Measurements from ENCODE around the gene ITCH. TPM values are rescaled to one million over a fixed set of nuclear protein-coding genes. Genes with fewer than 3 reads are reported as not detected.
"Not testable (repeated sequence)": the region's sequence is repeated elsewhere in the genome, so short reads cannot be mapped to it uniquely, and the experiment has no call there.

Gene ITCH
- total RNA-seq, 1 experiment from 2014 or later = 138 TPM

DNA sequence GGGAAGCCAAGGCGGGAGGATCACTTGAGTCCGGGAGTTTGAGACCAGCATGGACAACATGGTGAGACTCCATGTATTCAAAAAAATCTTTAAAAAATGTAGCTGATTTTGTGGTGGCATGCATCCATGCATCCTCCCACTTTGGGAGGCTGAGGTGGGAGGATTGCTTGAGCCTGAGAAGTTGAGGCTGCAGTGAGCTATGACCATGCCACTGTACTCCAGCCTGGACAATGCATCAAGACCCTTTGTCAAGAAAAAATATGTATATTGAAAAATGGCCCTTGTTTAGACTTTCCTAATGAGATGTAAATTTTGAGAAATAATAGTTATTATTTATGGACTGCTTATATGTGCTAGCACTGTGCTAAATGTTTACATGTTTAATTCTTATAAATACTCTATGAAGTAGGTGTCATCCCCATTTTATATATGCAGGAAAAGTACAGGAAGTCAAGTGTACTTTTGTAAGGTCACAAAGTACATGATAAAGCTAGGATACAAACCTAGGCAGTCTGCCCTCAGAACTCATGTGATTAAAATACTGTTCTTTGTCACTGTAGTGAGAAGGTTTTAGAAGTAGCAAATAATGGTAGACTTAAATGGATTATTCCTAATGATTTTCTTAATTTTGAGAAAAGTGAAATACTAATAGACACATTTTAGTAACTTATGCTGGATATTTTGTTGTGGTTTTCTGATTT, 58.8 kb downstream of the ITCH start:
- Mint-ChIP-seq H3K27ac (ENCODE audit: unreplicated experiment) (peak overlapping the region; percentile 17), H3K9me3 (ENCODE audit: unreplicated experiment) (no peaks in the 10 kb centered on the region), H3K27me3 (ENCODE audit: insufficient read depth, unreplicated experiment) (no peaks in the 10 kb centered on the region), H3K4me3 (ENCODE audit: unreplicated experiment) (no peak overlapping the region), H3K36me3 (ENCODE audit: insufficient read depth, unreplicated experiment) (peaks cover 85% of the 10 kb centered on the region), H3K4me1 (ENCODE audit: low read depth, unreplicated experiment) (peaks cover 44% of the 10 kb centered on the region)
- Histone ChIP-seq H3K9me3 (no peaks in the 10 kb centered on the region), H3K36me3 (ENCODE audit: control insufficient read depth, insufficient read depth, low read length) (peaks cover 8% of the 10 kb centered on the region; the same call in 1 of the 2 replicates), H3K27me3 (replicated peaks; ENCODE audit: control insufficient read depth, insufficient read depth, low read length) (no peaks in the 10 kb centered on the region), H3K4me3 (ENCODE audit: low read depth, low read length) (no peak overlapping the region), H3K4me1 (peaks cover 31% of the 10 kb centered on the region)
- DNase-seq = no peak
- ChIA-PET POLR2A (interaction anchor here (1.2 kb wide), 1 partner anchor 59 kb away, joined by 3 read pairs; the partner anchor contains the start of gene ITCH), CTCF (interaction anchor here (0.5 to 1.0 kb wide), 2 partner anchors 28 to 109 kb away, joined by 4 to 6 read pairs; no protein-coding TSS in a partner anchor)
- TF ChIP-seq, protein P1, sequence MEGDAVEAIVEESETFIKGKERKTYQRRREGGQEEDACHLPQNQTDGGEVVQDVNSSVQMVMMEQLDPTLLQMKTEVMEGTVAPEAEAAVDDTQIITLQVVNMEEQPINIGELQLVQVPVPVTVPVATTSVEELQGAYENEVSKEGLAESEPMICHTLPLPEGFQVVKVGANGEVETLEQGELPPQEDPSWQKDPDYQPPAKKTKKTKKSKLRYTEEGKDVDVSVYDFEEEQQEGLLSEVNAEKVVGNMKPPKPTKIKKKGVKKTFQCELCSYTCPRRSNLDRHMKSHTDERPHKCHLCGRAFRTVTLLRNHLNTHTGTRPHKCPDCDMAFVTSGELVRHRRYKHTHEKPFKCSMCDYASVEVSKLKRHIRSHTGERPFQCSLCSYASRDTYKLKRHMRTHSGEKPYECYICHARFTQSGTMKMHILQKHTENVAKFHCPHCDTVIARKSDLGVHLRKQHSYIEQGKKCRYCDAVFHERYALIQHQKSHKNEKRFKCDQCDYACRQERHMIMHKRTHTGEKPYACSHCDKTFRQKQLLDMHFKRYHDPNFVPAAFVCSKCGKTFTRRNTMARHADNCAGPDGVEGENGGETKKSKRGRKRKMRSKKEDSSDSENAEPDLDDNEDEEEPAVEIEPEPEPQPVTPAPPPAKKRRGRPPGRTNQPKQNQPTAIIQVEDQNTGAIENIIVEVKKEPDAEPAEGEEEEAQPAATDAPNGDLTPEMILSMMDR (IDR thresholded peaks at IDR 0.05; ENCODE audit: insufficient read depth in 1 of 2, low read depth in 1 of 2, low read length in 1 of 2, severe bottlenecking in 1 of 2, unreplicated experiment in 1 of 2) = no peak
- no TSS peak for BruUV-seq (replicated peaks)
- intact Hi-C loops (cut with micrococcal nuclease; ENCODE audit: unreplicated experiment) = no loop called here

DNA sequence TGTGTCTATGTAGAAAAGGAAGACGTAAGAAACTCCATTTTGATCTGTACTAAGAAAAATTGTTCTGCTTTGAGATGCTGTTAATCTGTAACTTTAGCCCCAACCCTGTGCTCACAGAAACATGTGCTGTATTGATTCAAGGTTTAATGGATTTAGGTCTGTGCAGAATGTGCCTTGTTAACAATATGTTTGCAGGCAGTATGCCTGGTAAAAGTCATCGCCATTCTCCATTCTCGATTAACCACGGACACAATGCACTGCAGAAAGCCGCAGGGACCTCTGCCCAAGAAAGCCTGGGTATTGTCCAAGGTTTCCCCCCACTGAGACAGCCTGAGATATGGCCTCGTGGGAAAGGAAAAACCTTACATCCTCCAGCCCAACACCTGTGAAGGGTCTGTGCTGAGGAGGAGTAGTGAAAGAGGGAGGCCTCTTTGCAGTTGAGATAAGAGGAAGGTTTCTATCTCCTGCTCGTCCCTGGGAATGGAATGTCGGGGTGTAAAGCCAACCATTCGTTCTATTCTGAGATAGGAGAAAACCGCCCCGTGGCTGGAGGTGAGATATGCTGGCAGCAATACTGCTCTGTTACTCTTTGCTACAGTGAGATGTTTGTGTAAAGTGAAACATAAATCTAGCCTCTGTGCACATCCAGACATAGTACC, 62.1 kb downstream of the ITCH start:
- H3K4me3 Mint-ChIP-seq (ENCODE audit: unreplicated experiment) = peak overlapping the region; percentile 57

DNA sequence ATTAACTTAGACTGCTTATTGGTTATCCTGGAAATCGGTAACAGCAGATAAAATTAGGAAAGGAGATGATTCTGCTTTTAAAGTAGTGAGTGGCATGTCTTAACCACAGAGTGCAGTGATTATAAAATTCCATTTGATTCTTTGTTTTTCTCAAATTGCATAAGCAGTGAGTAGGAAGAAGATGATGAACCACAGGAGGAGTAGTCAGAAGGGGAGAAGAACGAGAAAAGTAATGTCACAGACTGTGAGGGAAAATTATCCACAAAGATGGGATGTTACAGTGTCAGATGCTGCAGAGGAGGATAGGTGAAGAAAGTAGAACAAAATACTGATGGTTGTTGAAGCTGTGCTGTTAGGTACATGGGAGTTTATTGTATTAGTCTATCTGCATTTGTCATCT, 63.0 kb downstream of the ITCH start:
- H3K27me3 Mint-ChIP-seq (ENCODE audit: insufficient read depth, unreplicated experiment) = no peaks in the 10 kb centered on the region
- CTCF ChIA-PET = no interaction called here
- intact Hi-C loops (cut with micrococcal nuclease; ENCODE audit: unreplicated experiment) = no loop called here
- H3K4me1 Mint-ChIP-seq (ENCODE audit: low read depth, unreplicated experiment) = peaks cover 39% of the 10 kb centered on the region
- Histone ChIP-seq H3K36me3 (ENCODE audit: control insufficient read depth, insufficient read depth, low read length) (0 out of 2 replicates have a peak, but pooled peaks cover 2% of the 10 kb centered on the region), H3K27me3 (replicated peaks; ENCODE audit: control insufficient read depth, insufficient read depth, low read length) (no peaks in the 10 kb centered on the region), H3K4me3 (ENCODE audit: low read depth, low read length) (no peak overlapping the region), H3K4me1 (peaks cover 46% of the 10 kb centered on the region), H3K9me3 (no peaks in the 10 kb centered on the region)
- H3K27ac Mint-ChIP-seq (ENCODE audit: unreplicated experiment) = peak overlapping the region; percentile 80
- DNase-seq = no peak
- TSS peak; percentile 2 for BruUV-seq (replicated peaks)
- H3K9me3 Mint-ChIP-seq (ENCODE audit: unreplicated experiment) = no peaks in the 10 kb centered on the region
- H3K36me3 Mint-ChIP-seq (ENCODE audit: insufficient read depth, unreplicated experiment) = peaks cover 83% of the 10 kb centered on the region
- POLR2A ChIA-PET = interaction anchor here (0.6 kb wide), 1 partner anchor 63 kb away, joined by 6 read pairs; no protein-coding TSS in a partner anchor
- TF ChIP-seq, protein P1 (IDR thresholded peaks at IDR 0.05; ENCODE audit: insufficient read depth in 1 of 2, low read depth in 1 of 2, low read length in 1 of 2, severe bottlenecking in 1 of 2, unreplicated experiment in 1 of 2) = no peak
- H3K4me3 Mint-ChIP-seq (ENCODE audit: unreplicated experiment) = peak overlapping the region; percentile 57

More for the DNA sequence above, 62.1 kb downstream of the ITCH start:
- CTCF ChIA-PET = interaction anchor here (0.7 to 2.0 kb wide), 5 partner anchors 35 to 235 kb away, joined by 3 to 37 read pairs (median 4); partner anchors contain the start of genes AHCY and ITCH
- H3K4me1 Mint-ChIP-seq (ENCODE audit: low read depth, unreplicated experiment) = peaks cover 41% of the 10 kb centered on the region
- DNase-seq = peak; percentile 84 to 91
- not testable (repeated sequence) for H3K9me3 Mint-ChIP-seq (ENCODE audit: unreplicated experiment); H3K4me3 ChIP-seq (ENCODE audit: low read depth, low read length); H3K27me3 ChIP-seq (replicated peaks; ENCODE audit: control insufficient read depth, insufficient read depth, low read length); H3K9me3 ChIP-seq; H3K36me3 ChIP-seq (ENCODE audit: control insufficient read depth, insufficient read depth, low read length); H3K27me3 Mint-ChIP-seq (ENCODE audit: insufficient read depth, unreplicated experiment); BruUV-seq (replicated peaks)
- peak overlapping the region; percentile 80 for H3K27ac Mint-ChIP-seq (ENCODE audit: unreplicated experiment)
- peaks cover 83% of the 10 kb centered on the region for H3K36me3 Mint-ChIP-seq (ENCODE audit: insufficient read depth, unreplicated experiment)
- POLR2A ChIA-PET = interaction anchor here (1.6 kb wide), 1 partner anchor 62 kb away, joined by 7 read pairs; the partner anchor contains the start of gene ITCH
- H3K4me1 ChIP-seq = peaks cover 38% of the 10 kb centered on the region
- intact Hi-C loops (cut with micrococcal nuclease; ENCODE audit: unreplicated experiment) = loop anchor here (1.0 to 2.0 kb wide), 2 partner anchors 113 to 122 kb away; partner anchors contain the start of gene AHCY
